Naive thymus-derived CD4-positive, alpha-beta T cell (primary cell): Measurements from ENCODE around the gene EEA1. TPM values are rescaled to one million over a fixed set of nuclear protein-coding genes. Genes with fewer than 3 reads are reported as not detected.

Source experiments
- ATAC-seq: fragments of 150-1000 bp; cut with Tn5 transposase; 2 replicates; pipeline ENCODE4 v1.10.0; 2021; ENCODE audit warnings: mild to moderate bottlenecking, moderate library complexity
- CTCF ChIA-PET: fragments of 350-600 bp; sonication (Branson Sonifier 250); formaldehyde crosslinking; loops from one replicate; lab custom pipeline; 2021; ENCODE audit warnings: antibody characterized with exemption; lab: Charles Lee
- POLR2A ChIA-PET: fragments of 350-600 bp; sonication (Branson Sonifier 250); formaldehyde crosslinking; loops from one replicate; lab custom pipeline; 2021; ENCODE audit warnings: antibody characterized with exemption, inconsistent platforms; lab: Charles Lee
- DNase-seq, 9 donors: peaks; one replicate each; pipeline versions ENCODE4 v3.0.0 to v3.0.0-alpha.2; 2020 to 2022; ENCODE audit warnings: mixed read lengths in 1 of 9
- H3K27ac ChIP-seq: one replicate; pipeline ENCODE4 v1.7.0; 2013; ENCODE audit warnings: mild to moderate bottlenecking, low read depth, low read length, moderate library complexity
- H3K27me3 ChIP-seq, 2 donors: one replicate each; pipeline ENCODE4 v1.7.0; 2013; ENCODE audit warnings: low read length in 2 of 2, mild to moderate bottlenecking in 2 of 2, moderate library complexity in 2 of 2; ENCODE audit not compliant: control insufficient read depth in 2 of 2, insufficient read depth in 2 of 2
- H3K36me3 ChIP-seq, 3 experiments: 1 replicate in 2 of 3; 2 replicates in 1 of 3; pipeline ENCODE4 v1.7.0; 2013; ENCODE audit warnings: low read length in 3 of 3, mild to moderate bottlenecking in 3 of 3, moderate library complexity in 1 of 3; ENCODE audit not compliant: insufficient read depth in 3 of 3, control insufficient read depth in 2 of 3
- H3K4me1 ChIP-seq, 2 donors: one replicate each; pipeline ENCODE4 v1.7.0; 2013; ENCODE audit warnings: low read length in 2 of 2, mild to moderate bottlenecking in 2 of 2, moderate library complexity in 1 of 2; ENCODE audit not compliant: control insufficient read depth in 2 of 2, insufficient read depth in 2 of 2
- H3K4me3 ChIP-seq: 2 replicates; pipeline ENCODE4 v1.7.0; 2013; ENCODE audit warnings: mild to moderate bottlenecking, low read length
- H3K9me3 ChIP-seq, 3 experiments: 1 replicate in 2 of 3; 2 replicates in 1 of 3; pipeline ENCODE4 v1.7.0; 2013; ENCODE audit warnings: low read length in 3 of 3; ENCODE audit not compliant: control insufficient read depth in 2 of 3
- H3K27ac Mint-ChIP-seq, 9 donors: one replicate each; pipeline ENCODE4 v1.8.0; 2020 to 2022; ENCODE audit warnings: mixed read lengths in 9 of 9, mild to moderate bottlenecking in 8 of 9, moderate library complexity in 5 of 9, inconsistent platforms in 2 of 9
- H3K27me3 Mint-ChIP-seq, 5 donors: one replicate each; pipeline ENCODE4 v1.8.0; 2021 to 2022; ENCODE audit warnings: mixed read lengths in 5 of 5, mild to moderate bottlenecking in 1 of 5
- H3K36me3 Mint-ChIP-seq, 5 donors: one replicate each; pipeline ENCODE4 v1.8.0; 2020 to 2022; ENCODE audit warnings: mixed read lengths in 5 of 5, mild to moderate bottlenecking in 3 of 5, inconsistent platforms in 1 of 5
- H3K4me1 Mint-ChIP-seq, 7 donors: one replicate each; pipeline ENCODE4 v1.8.0; 2020 to 2022; ENCODE audit warnings: mixed read lengths in 7 of 7, mild to moderate bottlenecking in 3 of 7, inconsistent platforms in 1 of 7
- H3K4me3 Mint-ChIP-seq, 10 donors: one replicate each; pipeline ENCODE4 v1.8.0; 2020 to 2022; ENCODE audit warnings: mild to moderate bottlenecking in 10 of 10, mixed read lengths in 10 of 10, moderate library complexity in 6 of 10, inconsistent platforms in 2 of 10
- H3K9me3 Mint-ChIP-seq, 11 donors: one replicate each; pipeline ENCODE4 v1.8.0; 2020 to 2022; ENCODE audit warnings: mixed read lengths in 11 of 11, mild to moderate bottlenecking in 4 of 11, inconsistent platforms in 1 of 11, moderate library complexity in 1 of 11
- intact Hi-C, 2 donors: fragments of 100-400 bp; cut with micrococcal nuclease; formaldehyde crosslinking; loops; one replicate each; pipeline ENCODE4 v1.15.1; 2023
- polyA plus RNA-seq, 2 donors: library from polyadenylated mRNA; unstranded; fragments of 300-500 nt; fragmentation: Illumina TruSeq; gene quantifications; one replicate each; pipeline ENCODE4 v1.2.3, GENCODE V29; 2021
- total RNA-seq, 6 experiments: library from RNA in 5 of 6; stranded (reverse) in 5 of 6; gene quantifications; 1 replicate in 5 of 6; 2 replicates in 1 of 6; pipeline ENCODE4 v1.2.3 and lab custom pipeline; 2021 to 2026

EEA1 gene
- total and polyA plus RNA-seq, 7 experiments from 2014 or later: 20.9 to 28.3 (median 22.2) TPM

DNA sequence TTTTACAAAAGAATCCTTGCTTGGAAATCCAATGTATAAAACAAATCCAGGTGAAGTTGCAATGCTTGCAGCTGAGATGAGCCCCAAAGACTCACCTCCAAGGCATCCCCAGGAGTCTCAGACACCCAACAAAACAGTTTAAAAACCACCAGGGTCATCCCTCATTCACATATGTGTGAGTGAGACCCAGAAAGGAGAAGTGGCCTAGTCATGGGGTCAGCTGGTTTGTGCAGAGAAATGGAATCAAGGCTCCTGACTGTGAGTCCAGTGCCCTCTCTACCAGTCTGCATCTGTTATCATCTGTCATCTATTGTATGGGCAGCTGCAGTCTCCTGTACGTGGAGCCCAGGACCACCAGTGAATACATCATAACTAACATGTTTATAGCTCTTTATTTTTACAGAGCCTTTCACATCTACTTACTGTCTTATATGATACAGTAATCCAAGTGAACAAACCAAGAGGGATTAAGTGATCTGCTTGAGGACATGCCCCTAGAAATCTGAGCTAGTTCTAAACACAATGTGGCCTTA is 199.3 kb downstream of the EEA1 start:
- Mint-ChIP-seq H3K4me1 (no peaks in the 10 kb centered on the region), H3K36me3 (peaks cover 0 to 3% (median 0%) of the 10 kb centered on the region in 5 donors), H3K9me3 (peaks cover 0 to 6% (median 3%) of the 10 kb centered on the region in 11 donors), H3K27me3 (peaks cover 0 to 16% (median 0%) of the 10 kb centered on the region in 5 donors), H3K4me3 (no peak overlapping the region), H3K27ac (no peak overlapping the region)
- intact Hi-C loops: no loop called here
- ChIA-PET POLR2A (no interaction called here), CTCF (no interaction called here)
- Histone ChIP-seq H3K27me3 (no peaks in the 10 kb centered on the region), H3K9me3 (no peaks in the 10 kb centered on the region), H3K36me3 (no peaks in the 10 kb centered on the region), H3K27ac (no peak overlapping the region), H3K4me1 (no peaks in the 10 kb centered on the region), H3K4me3 (no peak overlapping the region)
- DNase-seq: no peak
- ATAC-seq: peak; percentile 44

DNA sequence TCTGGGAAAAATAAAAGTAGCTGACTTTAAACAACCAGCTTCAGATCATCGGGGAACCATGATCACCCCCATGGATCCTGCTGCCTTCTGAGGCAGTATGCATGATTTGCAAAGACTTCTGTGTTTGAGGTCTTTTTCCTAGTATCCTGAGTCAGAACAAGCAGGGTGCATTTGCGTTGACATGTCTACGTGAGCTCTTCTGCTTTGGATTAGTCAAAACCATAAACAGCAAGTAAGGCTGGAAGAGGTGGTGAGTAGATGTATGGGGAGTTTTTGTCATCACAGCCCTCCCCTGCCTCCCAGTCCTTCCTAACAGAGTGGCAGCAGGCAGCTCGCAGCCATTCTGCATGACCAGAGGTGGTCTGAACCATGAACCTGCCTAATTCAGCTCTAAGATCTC is 202.2 kb downstream of the EEA1 start:
- CTCF ChIA-PET: no interaction called here

DNA sequence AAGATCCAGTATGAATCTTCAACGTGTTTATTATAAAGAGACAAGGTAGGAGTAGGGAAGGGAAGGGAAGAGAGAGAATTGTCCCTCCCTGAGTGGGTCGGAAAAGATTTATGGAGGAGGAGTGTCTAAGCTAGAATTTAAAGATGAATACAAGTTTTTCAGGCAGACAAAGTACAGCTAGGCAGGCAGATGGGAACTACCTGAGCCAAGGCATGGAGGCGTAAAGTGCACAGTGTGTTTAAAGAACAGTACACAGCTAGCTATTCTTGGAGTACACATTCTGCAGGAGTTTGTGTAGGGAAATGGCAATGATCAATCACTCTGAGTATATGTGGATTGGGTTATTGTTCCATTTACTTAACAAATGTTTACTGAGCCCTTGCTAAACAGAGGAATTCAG is 206.2 kb downstream of the EEA1 start:
- ATAC-seq (no peak), DNase-seq (no peak)
- Histone ChIP-seq H3K27ac (no peak overlapping the region), H3K36me3 (no peaks in the 10 kb centered on the region), H3K9me3 (peaks cover 0 to 6% (median 0%) of the 10 kb centered on the region in 3 experiments), H3K27me3 (no peaks in the 10 kb centered on the region), H3K4me1 (no peaks in the 10 kb centered on the region), H3K4me3 (no peak overlapping the region)
- ChIA-PET POLR2A (no interaction called here), CTCF (no interaction called here)
- peaks cover 0 to 7% (median 0%) of the 10 kb centered on the region in 5 donors for H3K36me3 Mint-ChIP-seq
- no peak overlapping the region for H3K4me3 Mint-ChIP-seq
- intact Hi-C loops: no loop called here
- H3K9me3 Mint-ChIP-seq: peaks cover 2 to 11% (median 8%) of the 10 kb centered on the region in 11 donors
- H3K4me1 Mint-ChIP-seq: peaks cover 0 to 1% (median 0%) of the 10 kb centered on the region in 7 donors
- peaks cover 5 to 17% (median 10%) of the 10 kb centered on the region in 5 donors for H3K27me3 Mint-ChIP-seq
- H3K27ac Mint-ChIP-seq: no peak overlapping the region

More for the DNA sequence above, 202.2 kb downstream of the EEA1 start:
- no peaks in the 10 kb centered on the region for H3K4me1 Mint-ChIP-seq
- Histone ChIP-seq H3K36me3 (no peaks in the 10 kb centered on the region), H3K9me3 (peaks cover 0 to 6% (median 0%) of the 10 kb centered on the region in 3 experiments), H3K4me1 (no peaks in the 10 kb centered on the region), H3K4me3 (no peak overlapping the region), H3K27me3 (no peaks in the 10 kb centered on the region), H3K27ac (no peak overlapping the region)
- POLR2A ChIA-PET: no interaction called here
- H3K4me3 Mint-ChIP-seq: no peak overlapping the region
- ATAC-seq (no peak), DNase-seq (no peak)
- peaks cover 5 to 18% (median 8%) of the 10 kb centered on the region in 5 donors for H3K27me3 Mint-ChIP-seq
- peaks cover 0 to 7% (median 0%) of the 10 kb centered on the region in 5 donors for H3K36me3 Mint-ChIP-seq
- H3K9me3 Mint-ChIP-seq: peaks cover 2 to 11% (median 8%) of the 10 kb centered on the region in 11 donors
- intact Hi-C loops: no loop called here
- no peak overlapping the region for H3K27ac Mint-ChIP-seq

GRCh38 chr12:92721656-92722055 is 207.4 kb downstream of the EEA1 start:
- Mint-ChIP-seq H3K27me3 (peaks cover 5 to 17% (median 10%) of the 10 kb centered on the region in 5 donors), H3K4me1 (peaks cover 0 to 1% (median 0%) of the 10 kb centered on the region in 7 donors), H3K27ac (no peak overlapping the region), H3K36me3 (peaks cover 0 to 7% (median 0%) of the 10 kb centered on the region in 5 donors), H3K9me3 (peaks cover 2 to 11% (median 8%) of the 10 kb centered on the region in 11 donors), H3K4me3 (no peak overlapping the region)
- Histone ChIP-seq H3K36me3 (no peaks in the 10 kb centered on the region), H3K27ac (no peak overlapping the region), H3K4me3 (no peak overlapping the region), H3K27me3 (no peaks in the 10 kb centered on the region), H3K4me1 (no peaks in the 10 kb centered on the region), H3K9me3 (peaks cover 0 to 6% (median 0%) of the 10 kb centered on the region in 3 experiments)
- no peak for DNase-seq
- POLR2A ChIA-PET: no interaction called here
- intact Hi-C loops: no loop called here
- ATAC-seq: no peak
- CTCF ChIA-PET: no interaction called here

- peaks cover 0 to 7% (median 0%) of the 10 kb centered on the region in 5 donors for H3K36me3 Mint-ChIP-seq
- no peak overlapping the region for H3K4me3 ChIP-seq
- intact Hi-C loops: no loop called here
- H3K9me3 Mint-ChIP-seq: peaks cover 2 to 11% (median 8%) of the 10 kb centered on the region in 11 donors
- ChIA-PET CTCF (no interaction called here), POLR2A (interaction anchor here (1.0 kb wide), 1 partner anchor 21 kb away, joined by 3 read pairs; no protein-coding TSS in a partner anchor)
- no peaks in the 10 kb centered on the region for H3K36me3 ChIP-seq
- no peak overlapping the region for H3K4me3 Mint-ChIP-seq
- peaks cover 0 to 6% (median 0%) of the 10 kb centered on the region in 3 experiments for H3K9me3 ChIP-seq
- no peaks in the 10 kb centered on the region for H3K4me1 ChIP-seq
- H3K4me1 Mint-ChIP-seq: peaks cover 0 to 1% (median 0%) of the 10 kb centered on the region in 7 donors
- H3K27me3 ChIP-seq: no peaks in the 10 kb centered on the region
- peaks cover 5 to 17% (median 10%) of the 10 kb centered on the region in 5 donors for H3K27me3 Mint-ChIP-seq
- ATAC-seq (no peak), DNase-seq (no peak)
- no peak overlapping the region for H3K27ac Mint-ChIP-seq
- no peak overlapping the region for H3K27ac ChIP-seq
Measured at GRCh38 chr12:92721130-92721529, 208.0 kb downstream of the EEA1 start.

Other genes starting within 250 kb of the EEA1 start
- under 1 TPM in 1 of 5 experiments, not detected in 4; 0.56 TPM for gene PLEKHG7, start 226.3 kb downstream of the EEA1 start, total RNA-seq
- not detected for gene PLEKHG7, start 226.3 kb downstream of the EEA1 start, polyA plus RNA-seq